Mucosa of descending colon (tissue), 3 donors: Measurements from ENCODE around the gene CCL24. TPM values are rescaled to one million over a fixed set of nuclear protein-coding genes. Genes with fewer than 3 reads are reported as not detected.
"Not testable (repeated sequence)": the region's sequence is repeated elsewhere in the genome, so short reads cannot be mapped to it uniquely, and the experiment has no call there.

ENCODE experiments used
- ATAC-seq: fragments of 200-7000 bp; cut with Tn5 transposase; one replicate; pipeline ENCODE4 v1.9.1; 2020; ENCODE audit warnings: mild to moderate bottlenecking, moderate library complexity
- DNase-seq, 3 donors: peaks; one replicate each; pipeline ENCODE4 v3.0.0-alpha.2; 2020
- H3K36me3 ChIP-seq: fragments of 200-600 bp; one replicate; pipeline ENCODE4 v1.8.0; 2021; ENCODE audit warnings: low read depth, mild to moderate bottlenecking
- H3K4me1 ChIP-seq: fragments of 200-600 bp; one replicate; pipeline ENCODE4 v1.8.0; 2021; ENCODE audit warnings: low read depth, mild to moderate bottlenecking
- H3K4me3 ChIP-seq: fragments of 200-600 bp; one replicate; pipeline ENCODE4 v1.8.0; 2021; ENCODE audit warnings: mild to moderate bottlenecking
- H3K9me3 ChIP-seq: fragments of 200-600 bp; one replicate; pipeline ENCODE4 v1.8.0; 2021; ENCODE audit warnings: mild to moderate bottlenecking
- CTCF ChIP-seq: fragments of 200-600 bp; IDR thresholded peaks from one replicate; pipeline ENCODE4 v1.8.0; 2022; ENCODE audit warnings: antibody characterized with exemption, mild to moderate bottlenecking
- intact Hi-C, 2 donors: fragments of 100-400 bp; cut with DNase I in 1 of 2; cut with micrococcal nuclease in 1 of 2; formaldehyde crosslinking; loops; one replicate each; pipeline versions ENCODE4 v1.11.0 to v1.11.1; 2022; cut with DNase I, micrococcal nuclease
- long read RNA-seq, 2 donors: library from polyadenylated mRNA; unstranded; transcript quantifications; one replicate each; pipeline ENCODE4 v2.0.0, GENCODE V29; 2019 to 2021
- total RNA-seq, 3 donors: library from RNA; stranded (reverse); fragmentation: NEBNext Ultra II Directional in 2 of 3; extraction: Animal tissue kit (Norgen Biotek cat#: 25700) in 2 of 3; gene quantifications; one replicate each; pipeline versions ENCODE4 v1.2.1 to v1.2.4, GENCODE V29; 2021 to 2023
- donor health status: DM: no; HTN: no; CAD: no; lungs with moderate emphysema.
- donor health status: DM: no; HTN: no; CAD: no.
- donor health status: DM: no; HTN: yes; CAD: no.

CCL24 gene
- 10 to 100 TPM in 1 of 3 donors, 1 to 10 TPM in 2; 3.4 to 25.6 (median 6.9) TPM for total RNA-seq
- long read RNA-seq, donor 1, partial matches to known transcripts, result 0 of 1 reads
- long read RNA-seq, donor 1, other reads (novel, unspliced or antisense), result 0 of 1 reads
- long read RNA-seq, donor 2, transcript CCL24-202 (4 exons, 585 nt), result major isoform, 11 of 16 reads
- long read RNA-seq, donor 2, partial matches to known transcripts, result 0 of 16 reads
- long read RNA-seq, donor 2, other reads (novel, unspliced or antisense), result 2 of 16 reads

- ATAC-seq, result no peak
- TF ChIP-seq CTCF, result no peak
- intact Hi-C loops, result no loop called here
These were observed at the start of gene CCL24 for GRCh38 chr7:75813781-75814236. TSS of gene CCL24 (minus strand) at chr7:75813806. CDS start at chr7:75813715, 91 bp downstream.

GRCh38 chr7:75861636-75862035, 48.0 kb upstream of the CCL24 start:
- no peaks in the 10 kb centered on the region for H3K4me1 ChIP-seq
- no peaks in the 10 kb centered on the region for H3K9me3 ChIP-seq
- no peak for DNase-seq
- peak; percentile 44 for ATAC-seq
- intact Hi-C loops, result loop anchor here in 1 of 2 donors (10.0 kb wide), 1 partner anchor 163 kb away; no protein-coding TSS in a partner anchor
- TF ChIP-seq CTCF, result no peak
- no peaks in the 10 kb centered on the region for H3K36me3 ChIP-seq
- no peak overlapping the region for H3K4me3 ChIP-seq

More at GRCh38 chr7:75813781-75814236, at the start of gene CCL24:
- no peaks in the 10 kb centered on the region for H3K36me3 ChIP-seq
- no peaks in the 10 kb centered on the region for H3K9me3 ChIP-seq
- H3K4me1 ChIP-seq, result no peaks in the 10 kb centered on the region
- H3K4me3 ChIP-seq, result no peak within 1 kb of the TSS
- DNase-seq, result peak in 1 of 3 donors; percentile 16

- no peak for DNase-seq
- H3K4me1 ChIP-seq, result no peaks in the 10 kb centered on the region
- H3K9me3 ChIP-seq, result no peaks in the 10 kb centered on the region
- no peak for ATAC-seq
- H3K36me3 ChIP-seq, result no peaks in the 10 kb centered on the region
- no peak overlapping the region for H3K4me3 ChIP-seq
- no peak for TF ChIP-seq CTCF
- intact Hi-C loops, result no loop called here
These were observed 44.8 kb upstream of the CCL24 start for GRCh38 chr7:75858410-75858809.

- no peak overlapping the region for H3K4me3 ChIP-seq
These were observed 42.9 kb upstream of the CCL24 start for GRCh38 chr7:75856536-75856935.

GRCh38 chr7:75854813-75855345, 41.3 kb upstream of the CCL24 start:
- H3K4me1 ChIP-seq, ATAC-seq, DNase-seq, H3K36me3 ChIP-seq, H3K4me3 ChIP-seq, intact Hi-C loops, H3K9me3 ChIP-seq: not testable (repeated sequence)

More at GRCh38 chr7:75856536-75856935, 42.9 kb upstream of the CCL24 start:
- intact Hi-C loops, result no loop called here
- no peaks in the 10 kb centered on the region for H3K36me3 ChIP-seq
- ATAC-seq, result no peak
- TF ChIP-seq CTCF, result no peak
- DNase-seq, result peak in 1 of 3 donors; percentile 41
- no peaks in the 10 kb centered on the region for H3K9me3 ChIP-seq
- H3K4me1 ChIP-seq, result no peaks in the 10 kb centered on the region

- Histone ChIP-seq H3K9me3 (no peaks in the 10 kb centered on the region), H3K36me3 (no peaks in the 10 kb centered on the region), H3K4me3 (no peak overlapping the region), H3K4me1 (no peaks in the 10 kb centered on the region)
- TF ChIP-seq CTCF, result no peak
- DNase-seq, result no peak
- intact Hi-C loops, result no loop called here
- peak; percentile 17 for ATAC-seq
These were observed 40.6 kb upstream of the CCL24 start for GRCh38 chr7:75854233-75854632.
